GM21515 (cell line): ENCODE results near the gene LCNL1.
A peak's percentile ranks its signal among the peaks of the same experiment; 100 is the strongest.

ENCODE experiments used
- ATAC-seq: cut with Tn5 transposase; IDR thresholded peaks from one replicate; pipeline ENCODE4 v1.9.1; 2021; ENCODE audit not compliant: unreplicated experiment

LCNL1 gene

DNA sequence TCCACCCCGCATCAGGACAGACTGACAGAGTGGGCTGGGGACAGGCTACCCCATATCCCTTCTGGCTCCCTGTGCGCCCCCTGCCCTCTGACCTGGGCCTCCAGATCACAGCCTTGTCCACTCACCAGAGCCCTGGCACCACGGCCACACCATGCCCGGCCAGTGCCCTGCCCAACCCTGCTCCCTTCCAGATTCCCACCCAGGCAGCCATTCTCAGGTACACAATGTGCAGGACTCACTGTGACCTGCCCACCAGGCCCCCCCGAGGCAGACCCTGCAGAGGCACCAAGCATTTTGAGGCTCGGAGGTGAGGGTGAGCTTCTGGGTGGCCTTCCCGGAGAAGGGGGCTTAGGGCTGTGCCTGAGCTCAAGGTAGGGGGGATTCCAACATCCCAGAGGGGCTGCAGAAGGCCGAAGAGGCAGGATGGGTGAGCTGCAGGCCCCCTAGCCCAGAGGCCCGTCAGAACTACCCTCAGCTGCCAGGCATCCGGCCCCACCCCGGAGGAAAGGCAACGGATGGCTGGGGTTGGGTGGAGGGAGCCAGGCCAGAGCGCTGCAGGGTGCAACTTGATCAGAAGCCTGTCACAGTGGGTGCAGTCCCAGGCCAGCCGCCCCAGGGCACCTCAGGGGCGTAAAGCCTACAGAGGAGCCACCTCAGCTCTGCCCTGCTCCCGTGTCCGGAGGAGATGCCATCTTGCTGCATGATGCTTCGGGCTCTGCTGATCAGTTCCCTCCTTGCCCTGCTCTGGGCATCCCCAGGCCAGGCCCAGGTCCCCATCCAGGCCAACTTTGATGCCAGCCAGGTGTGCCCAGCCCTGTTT lies at the start of gene LCNL1:
TSS of gene LCNL1 (plus strand) at position 762 of the 820 bp plus-strand sequence. CDS start 594 bp downstream, outside the sequence.
- no peak for ATAC-seq

GRCh38 chr9:136934277-136934676 lies 48.5 kb upstream of the LCNL1 start:
- no peak for ATAC-seq

GRCh38 chr9:136935651-136936050 lies 47.1 kb upstream of the LCNL1 start:
- no peak for ATAC-seq

DNA sequence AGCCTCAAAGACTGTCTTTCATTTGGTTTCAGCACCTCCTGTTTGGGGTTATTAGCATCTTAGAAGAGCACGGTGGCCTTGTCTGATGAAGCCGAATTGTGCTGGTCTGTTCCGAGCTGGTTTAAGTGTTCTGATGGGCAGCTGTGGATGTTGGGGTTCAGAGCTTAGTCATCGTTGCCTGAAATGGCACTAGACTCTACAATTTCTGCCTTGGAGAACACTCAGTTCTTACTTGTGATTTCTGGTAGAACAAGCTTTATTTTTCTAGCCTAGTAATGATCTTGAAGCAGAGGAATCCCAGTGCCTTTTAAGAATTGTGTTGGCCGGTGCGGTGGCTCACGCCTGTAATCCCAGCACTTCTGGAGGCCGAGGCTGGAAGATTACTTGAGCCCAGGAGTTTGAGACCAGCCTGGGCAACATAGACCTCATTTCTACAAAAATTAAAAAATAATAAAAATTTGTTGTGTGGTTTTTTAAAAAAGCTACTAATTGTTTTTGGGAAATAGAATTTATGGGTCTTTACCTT lies 46.1 kb upstream of the LCNL1 start:
- ATAC-seq = no peak

DNA sequence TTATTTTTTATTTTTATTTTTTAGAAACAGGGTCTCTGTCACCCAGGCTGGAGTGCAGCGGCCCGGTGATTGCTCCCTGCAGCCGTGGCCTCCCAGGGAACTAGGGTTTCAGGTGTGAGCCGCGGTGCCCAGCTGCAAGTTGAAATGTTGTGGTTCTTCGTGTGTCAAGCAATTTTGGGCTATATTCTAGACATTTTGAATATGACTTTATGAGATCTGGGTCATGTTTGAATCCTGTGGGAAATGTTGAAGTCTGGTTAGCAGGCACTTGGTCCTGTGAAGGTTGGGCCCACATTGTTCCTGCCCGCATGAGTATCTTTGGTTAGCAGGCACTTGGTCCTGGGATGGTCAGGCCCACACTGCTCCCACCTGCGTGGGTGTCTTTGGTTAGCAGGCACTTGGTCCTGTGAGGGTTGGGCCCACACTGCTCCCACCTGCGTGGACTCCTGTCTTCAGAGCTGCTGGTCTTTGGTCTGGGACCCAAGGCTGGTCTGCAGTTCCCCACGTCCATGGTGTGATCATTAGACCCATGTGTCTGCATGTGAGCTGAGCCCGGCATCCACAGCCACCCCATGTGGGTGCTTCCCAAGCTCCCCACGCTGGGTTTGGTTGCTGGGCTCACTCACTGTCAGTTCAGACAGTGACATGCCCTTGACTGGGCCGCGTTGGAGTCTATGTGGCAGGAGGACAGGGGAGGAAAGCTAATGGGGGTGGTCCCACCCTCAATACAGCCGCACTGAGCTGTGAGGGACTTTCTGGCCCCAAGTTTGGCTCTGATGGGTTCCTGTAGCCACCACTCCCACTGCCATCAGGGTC lies 45.4 kb upstream of the LCNL1 start:
- no peak for ATAC-seq

- ATAC-seq = no peak
These were observed 43.3 kb upstream of the LCNL1 start for GRCh38 chr9:136939431-136939995.

DNA sequence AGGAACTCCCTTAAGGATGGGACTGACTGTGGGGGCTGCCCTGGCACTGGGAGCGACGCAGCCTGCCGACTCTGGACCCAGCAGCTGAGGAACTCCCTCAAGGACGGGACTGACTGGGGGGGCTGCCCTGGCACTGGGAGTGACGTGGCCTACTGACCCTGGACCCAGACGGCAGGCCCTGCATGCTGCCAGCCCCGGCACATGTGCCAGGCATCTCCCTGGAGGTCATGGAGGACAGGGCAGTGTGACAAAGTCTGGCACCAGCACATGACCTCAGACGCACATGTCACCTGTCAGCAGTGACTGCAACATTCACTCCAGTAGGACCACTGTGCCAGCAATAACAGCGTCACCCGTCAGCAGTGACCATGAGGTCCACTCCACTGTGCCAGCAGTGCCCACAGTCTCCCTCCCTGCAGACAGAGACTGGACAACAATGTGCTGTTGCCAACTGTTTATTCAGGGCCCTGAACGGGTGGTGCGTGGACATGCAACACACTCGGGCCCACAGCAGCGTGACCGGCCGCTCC lies 42.7 kb upstream of the LCNL1 start:
- ATAC-seq = no peak

GRCh38 chr9:136940526-136941230 lies 42.1 kb upstream of the LCNL1 start:
- ATAC-seq = no peak

DNA sequence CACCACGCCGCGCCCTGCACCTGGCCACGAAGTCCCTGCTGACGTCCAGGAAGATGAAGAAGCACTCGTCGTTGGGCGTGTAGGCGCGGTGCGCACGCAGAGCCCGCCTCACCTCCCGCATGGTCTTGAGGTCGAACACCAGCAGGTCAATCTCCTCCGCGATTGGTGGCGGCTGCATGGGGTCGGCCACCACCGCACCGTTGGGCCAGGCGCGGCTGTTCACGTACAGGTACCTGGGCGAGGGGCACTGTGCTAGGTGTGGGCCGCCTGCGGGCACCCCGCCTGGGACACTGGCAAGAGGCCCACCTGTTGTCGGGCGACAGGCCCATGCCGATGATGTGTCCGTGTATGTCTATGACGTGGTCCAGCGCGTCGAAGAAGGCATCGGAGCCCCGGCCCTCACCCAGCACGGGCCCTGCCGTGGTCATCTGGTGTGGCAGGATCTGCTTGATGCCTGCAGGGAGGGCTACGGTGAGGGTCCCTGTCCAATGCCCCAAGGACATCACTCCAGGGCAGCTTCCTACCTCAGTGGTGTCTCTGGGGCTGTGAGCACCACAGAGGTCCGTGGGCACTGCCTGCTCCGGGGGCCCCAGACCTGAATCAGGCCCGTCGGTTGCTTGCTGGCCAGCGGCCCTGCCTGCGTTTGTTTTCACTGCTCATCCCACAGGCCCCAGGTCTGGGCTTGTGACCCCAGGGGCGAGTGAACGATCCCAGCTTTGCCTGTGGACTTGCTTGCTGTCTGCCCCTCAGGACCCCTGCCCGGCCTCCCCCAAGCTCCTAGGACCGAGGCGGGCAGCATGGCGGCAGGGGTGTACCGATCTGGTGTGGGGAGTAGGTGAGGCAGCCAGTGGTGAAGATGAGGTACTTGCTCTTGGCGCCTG lies 41.3 kb upstream of the LCNL1 start:
- ATAC-seq = no peak

- ATAC-seq = no peak
These were observed 40.5 kb upstream of the LCNL1 start for GRCh38 chr9:136942112-136942880.

GRCh38 chr9:136942881-136943230 lies 39.9 kb upstream of the LCNL1 start:
- ATAC-seq = no peak

GRCh38 chr9:136943291-136944211 lies 39.2 kb upstream of the LCNL1 start:
- ATAC-seq = peak; percentile 8

- peak; percentile 35 for ATAC-seq
These were observed 38.6 kb upstream of the LCNL1 start for GRCh38 chr9:136944212-136944518.

GRCh38 chr9:136944519-136945332 lies 38.1 kb upstream of the LCNL1 start, which contains the start of the genes C8G and FBXW5:
C8G (plus strand) TSS chr9:136945243; CDS start chr9:136945321, 78 bp downstream.
FBXW5 (minus strand) TSS chr9:136944738; CDS start chr9:136944083, 655 bp downstream.
- peak; percentile 60 for ATAC-seq

DNA sequence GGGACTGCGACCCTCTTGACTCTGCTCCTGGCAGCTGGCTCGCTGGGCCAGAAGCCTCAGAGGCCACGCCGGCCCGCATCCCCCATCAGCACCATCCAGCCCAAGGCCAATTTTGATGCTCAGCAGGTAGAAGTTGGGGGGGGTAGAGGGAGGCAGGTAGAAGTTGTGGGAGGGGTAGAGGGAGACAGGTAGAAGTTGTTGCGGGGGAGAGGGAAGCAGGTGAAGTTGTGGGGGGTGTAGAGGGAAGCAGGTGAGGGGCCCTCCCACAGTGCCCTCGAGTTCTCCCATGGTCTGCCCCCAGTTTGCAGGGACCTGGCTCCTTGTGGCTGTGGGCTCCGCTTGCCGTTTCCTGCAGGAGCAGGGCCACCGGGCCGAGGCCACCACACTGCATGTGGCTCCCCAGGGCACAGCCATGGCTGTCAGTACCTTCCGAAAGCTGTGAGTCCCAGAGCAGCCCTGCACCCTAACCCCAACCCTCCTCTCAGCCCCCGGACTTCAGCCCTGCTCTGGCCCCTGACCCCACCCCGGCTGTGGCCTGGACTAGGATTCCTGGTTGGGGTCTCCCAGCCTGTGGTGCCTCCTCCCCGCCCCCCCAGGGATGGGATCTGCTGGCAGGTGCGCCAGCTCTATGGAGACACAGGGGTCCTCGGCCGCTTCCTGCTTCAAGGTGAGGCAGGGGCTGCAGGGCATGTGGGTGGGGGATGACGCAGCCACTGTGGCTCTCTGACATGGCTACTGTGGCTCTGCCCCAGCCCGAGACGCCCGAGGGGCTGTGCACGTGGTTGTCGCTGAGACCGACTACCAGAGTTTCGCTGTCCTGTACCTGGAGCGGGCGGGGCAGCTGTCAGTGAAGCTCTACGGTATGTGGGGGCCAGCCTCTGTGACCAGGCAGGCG lies 37.2 kb upstream of the LCNL1 start:
- no peak for ATAC-seq
